ENCODE measurements around the gene PDE4B. TPM values are rescaled to one million over a fixed set of nuclear protein-coding genes. Genes with fewer than 3 reads are reported as not detected.
"Not testable (repeated sequence)": the region's sequence is repeated elsewhere in the genome, so short reads cannot be mapped to it uniquely, and the experiment has no call there.

Gene PDE4B
- total and polyA plus RNA-seq, 12 donors = 1.2 to 14.9 (median 3.9) TPM

DNA sequence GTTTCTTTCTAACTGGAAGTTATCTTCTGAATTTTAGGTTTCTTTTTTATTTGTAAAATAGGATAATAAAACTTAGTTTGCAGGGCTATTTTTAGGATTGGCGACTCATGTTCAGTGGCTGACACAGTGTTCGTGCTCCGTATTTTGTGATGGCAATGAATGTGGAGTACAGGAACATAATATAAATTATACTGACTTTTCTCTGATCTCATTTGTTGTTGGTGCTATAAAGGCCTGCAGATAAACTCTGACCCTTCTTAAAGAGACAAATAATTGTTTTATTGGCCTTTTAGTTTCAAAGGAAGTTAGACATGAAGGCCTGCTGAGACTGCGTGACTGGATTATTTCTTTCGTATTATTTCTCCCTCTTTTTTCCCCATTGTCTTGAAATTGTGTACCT lies 339.6 kb downstream of the PDE4B start:
- Histone ChIP-seq H3K9me3 (replicated peaks in 1 of 3) (peaks cover 0 to 5% (median 0%) of the 10 kb centered on the region in 3 donors), H3K4me3 (no peak overlapping the region), H3K4me1 (replicated peaks in 1 of 2) (no peaks in the 10 kb centered on the region), H3K27ac (no peak overlapping the region), H3K27me3 (no peaks in the 10 kb centered on the region), H3K36me3 (replicated peaks in 1 of 2) (no peaks in the 10 kb centered on the region)
- TF ChIP-seq, protein P1, sequence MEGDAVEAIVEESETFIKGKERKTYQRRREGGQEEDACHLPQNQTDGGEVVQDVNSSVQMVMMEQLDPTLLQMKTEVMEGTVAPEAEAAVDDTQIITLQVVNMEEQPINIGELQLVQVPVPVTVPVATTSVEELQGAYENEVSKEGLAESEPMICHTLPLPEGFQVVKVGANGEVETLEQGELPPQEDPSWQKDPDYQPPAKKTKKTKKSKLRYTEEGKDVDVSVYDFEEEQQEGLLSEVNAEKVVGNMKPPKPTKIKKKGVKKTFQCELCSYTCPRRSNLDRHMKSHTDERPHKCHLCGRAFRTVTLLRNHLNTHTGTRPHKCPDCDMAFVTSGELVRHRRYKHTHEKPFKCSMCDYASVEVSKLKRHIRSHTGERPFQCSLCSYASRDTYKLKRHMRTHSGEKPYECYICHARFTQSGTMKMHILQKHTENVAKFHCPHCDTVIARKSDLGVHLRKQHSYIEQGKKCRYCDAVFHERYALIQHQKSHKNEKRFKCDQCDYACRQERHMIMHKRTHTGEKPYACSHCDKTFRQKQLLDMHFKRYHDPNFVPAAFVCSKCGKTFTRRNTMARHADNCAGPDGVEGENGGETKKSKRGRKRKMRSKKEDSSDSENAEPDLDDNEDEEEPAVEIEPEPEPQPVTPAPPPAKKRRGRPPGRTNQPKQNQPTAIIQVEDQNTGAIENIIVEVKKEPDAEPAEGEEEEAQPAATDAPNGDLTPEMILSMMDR (IDR thresholded peaks at IDR 0.05) = no peak
- no peak for TF ChIP-seq POLR2A (IDR thresholded peaks at IDR 0.05)
- WGBS, 4 donors = 54 to 65% (median 57%) methylated on average over 5 of the region's 5 CpGs
- intact Hi-C loops (cut with DNase I) = no loop called here
- DNase-seq = no peak

DNA sequence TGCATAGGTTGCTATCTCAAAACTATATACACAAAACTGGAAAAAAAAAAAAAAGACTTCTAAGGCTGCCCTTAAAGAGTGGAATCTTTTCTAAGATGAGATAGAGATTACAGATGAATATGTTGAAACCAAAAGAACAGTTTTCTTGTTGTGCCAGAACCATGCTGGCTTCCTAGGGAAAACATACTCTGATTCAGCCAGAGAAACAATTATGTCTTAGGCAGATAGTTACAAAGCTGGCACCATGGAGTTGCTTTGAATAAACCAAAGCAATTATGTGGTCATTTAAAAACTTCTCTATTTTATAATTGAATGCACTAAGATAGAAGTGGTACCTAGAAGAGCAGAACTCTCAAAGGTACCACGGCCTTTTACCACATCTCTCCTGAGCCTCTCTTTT lies 341.3 kb downstream of the PDE4B start:
- H3K4me3 ChIP-seq = no peak overlapping the region
- no peaks in the 10 kb centered on the region for H3K9me3 ChIP-seq (replicated peaks in 1 of 3)
- no peak overlapping the region for H3K27ac ChIP-seq
- H3K27me3 ChIP-seq = no peaks in the 10 kb centered on the region
- DNase-seq = no peak
- intact Hi-C loops (cut with DNase I) = no loop called here
- no peak for TF ChIP-seq POLR2A (IDR thresholded peaks at IDR 0.05)
- TF ChIP-seq, protein P1 (IDR thresholded peaks at IDR 0.05) = no peak
- no peaks in the 10 kb centered on the region for H3K4me1 ChIP-seq (replicated peaks in 1 of 2)
- 84 to 86% (median 85%) methylated on average over 1 of the region's 1 CpG for WGBS, 4 donors
- no peaks in the 10 kb centered on the region for H3K36me3 ChIP-seq (replicated peaks in 1 of 2)

DNA sequence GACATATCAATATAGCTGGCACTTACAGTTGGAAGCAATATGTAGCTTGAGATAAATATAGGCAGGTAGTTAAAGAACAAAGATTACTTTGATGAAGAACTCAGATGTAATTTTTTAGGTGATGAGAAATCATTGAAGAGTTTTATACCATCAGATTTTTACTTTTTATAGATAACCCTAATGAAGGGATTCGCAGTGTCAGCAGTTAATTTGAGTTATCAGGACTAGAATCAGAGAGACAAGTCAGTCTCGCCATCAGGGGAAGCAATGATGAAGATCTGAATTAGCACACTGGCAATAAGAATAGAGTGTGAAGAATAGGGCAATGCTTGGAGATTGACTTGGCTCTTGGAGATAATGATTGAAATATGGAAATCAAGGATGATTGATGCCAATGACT lies 342.5 kb downstream of the PDE4B start:
- Histone ChIP-seq H3K36me3 (replicated peaks in 1 of 2) (no peaks in the 10 kb centered on the region), H3K27me3 (no peaks in the 10 kb centered on the region), H3K27ac (no peak overlapping the region), H3K4me1 (replicated peaks in 1 of 2) (no peaks in the 10 kb centered on the region), H3K9me3 (replicated peaks in 1 of 3) (no peaks in the 10 kb centered on the region), H3K4me3 (no peak overlapping the region)
- DNase-seq = no peak
- TF ChIP-seq POLR2A (IDR thresholded peaks at IDR 0.05) = no peak
- TF ChIP-seq, protein P1 (IDR thresholded peaks at IDR 0.05) = no peak
- 71 to 86% (median 78%) methylated on average over 2 of the region's 2 CpGs for whole genome bisulfite sequencing, 4 donors
- intact Hi-C loops (cut with DNase I) = no loop called here

DNA sequence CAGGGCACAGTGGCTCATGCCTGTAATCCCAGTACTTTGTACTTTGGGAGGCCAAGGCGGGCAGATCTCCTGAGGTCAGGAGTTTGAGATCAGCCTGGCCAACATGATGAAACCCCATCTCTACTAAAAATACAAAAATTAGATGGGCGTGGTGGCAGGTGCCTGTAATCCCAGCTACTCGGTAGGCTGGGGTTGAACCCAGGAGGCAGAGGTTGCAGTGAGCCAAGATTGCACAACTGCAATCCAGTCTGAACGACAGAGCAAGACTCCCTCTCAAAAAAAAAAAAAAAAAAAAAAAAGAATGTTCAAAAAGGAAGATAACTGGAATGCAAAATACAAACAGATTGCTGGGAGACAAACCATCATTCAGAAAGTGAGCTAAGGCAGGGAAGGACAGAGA lies 343.7 kb downstream of the PDE4B start:
- WGBS, 4 donors = 70 to 80% (median 73%) methylated on average over 4 of the region's 4 CpGs
- H3K9me3 ChIP-seq (replicated peaks in 1 of 3); H3K4me3 ChIP-seq; H3K36me3 ChIP-seq (replicated peaks in 1 of 2); DNase-seq; H3K27ac ChIP-seq; H3K27me3 ChIP-seq; intact Hi-C loops (cut with DNase I); H3K4me1 ChIP-seq (replicated peaks in 1 of 2): not testable (repeated sequence)

DNA sequence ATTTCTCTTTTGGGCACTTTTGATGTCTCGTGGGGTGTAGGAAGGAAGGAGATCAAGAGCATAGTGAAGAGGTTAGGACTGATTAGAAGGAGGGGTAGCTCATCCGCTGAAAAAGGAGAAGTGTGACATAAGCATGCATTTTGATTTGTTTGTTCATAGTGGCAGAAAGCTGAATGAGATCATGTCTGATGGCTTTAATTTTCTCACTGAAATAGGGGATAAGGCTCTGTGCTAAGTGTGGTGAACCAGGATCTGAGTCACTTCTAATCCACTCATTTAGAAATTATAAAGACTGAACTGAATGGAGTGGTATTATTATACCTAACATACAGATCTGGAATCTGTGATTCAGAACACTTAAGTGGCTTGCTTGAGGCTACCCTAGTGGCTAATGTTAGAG lies 344.5 kb downstream of the PDE4B start:
- no peaks in the 10 kb centered on the region for H3K27me3 ChIP-seq
- no peaks in the 10 kb centered on the region for H3K36me3 ChIP-seq (replicated peaks in 1 of 2)
- H3K9me3 ChIP-seq (replicated peaks in 1 of 3) = no peaks in the 10 kb centered on the region
- WGBS, 4 donors = 39 to 54% (median 50%) methylated on average over 2 of the region's 2 CpGs
- TF ChIP-seq POLR2A (IDR thresholded peaks at IDR 0.05) = no peak
- TF ChIP-seq, protein P1 (IDR thresholded peaks at IDR 0.05) = no peak
- no peak for DNase-seq
- H3K4me3 ChIP-seq = no peak overlapping the region
- intact Hi-C loops (cut with DNase I) = no loop called here
- H3K27ac ChIP-seq = no peak overlapping the region
- H3K4me1 ChIP-seq (replicated peaks in 1 of 2) = no peaks in the 10 kb centered on the region
